ENCODE measurements around the gene GTF2A1. TPM values are rescaled to one million over a fixed set of nuclear protein-coding genes. Genes with fewer than 3 reads are reported as not detected.
"Not testable (repeated sequence)": the region's sequence is repeated elsewhere in the genome, so short reads cannot be mapped to it uniquely, and the experiment has no call there.

Gene GTF2A1
- total RNA-seq, 3 donors from 2014 or later: 27.5 to 33.3 (median 29.7) TPM

DNA sequence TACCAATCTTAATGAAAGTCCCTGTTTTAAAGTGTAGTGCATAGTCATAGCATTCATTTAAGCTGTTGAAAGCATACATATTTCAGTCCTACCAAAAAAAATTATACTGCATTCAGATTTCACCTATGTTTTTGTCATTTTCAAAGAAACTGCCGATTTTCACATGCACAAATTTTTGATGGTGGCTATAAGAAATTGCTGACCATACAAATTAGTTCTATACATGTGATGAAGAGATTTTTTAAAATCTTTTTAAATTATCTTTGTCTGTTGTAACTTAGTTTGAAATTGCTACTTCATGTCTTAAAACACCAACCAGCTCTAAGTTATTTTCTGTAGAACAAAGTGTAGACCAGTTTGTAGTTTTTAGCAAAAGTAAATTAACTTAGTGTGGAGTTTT, 3.5 kb upstream of the GTF2A1 start:
- no peaks in the 10 kb centered on the region for H3K4me1 ChIP-seq
- intact Hi-C loops (cut with DNase I; ENCODE audit: low total_unique reads): no loop called here

DNA sequence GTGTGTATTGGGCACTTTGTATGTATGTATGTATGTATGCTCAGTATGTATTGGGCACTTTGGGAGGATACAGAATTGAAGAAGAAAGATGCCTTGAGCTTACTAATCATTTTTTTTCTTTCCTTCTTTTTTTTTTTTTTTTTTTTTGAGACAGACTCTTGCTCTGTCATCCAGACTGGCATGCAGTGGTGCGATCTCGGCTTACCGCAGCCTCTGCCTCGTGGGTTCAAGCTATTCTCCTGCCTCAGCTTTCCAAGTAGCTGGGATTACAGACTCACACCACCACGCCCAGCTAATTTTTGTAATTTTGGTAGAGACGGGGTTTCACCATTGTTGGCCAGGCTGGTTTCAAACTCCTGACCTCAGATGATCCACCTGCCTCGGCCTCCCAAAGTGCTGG, 3.0 kb upstream of the GTF2A1 start:
- H3K9me3 ChIP-seq; H3K27me3 ChIP-seq; DNase-seq (ENCODE audit: low spot score in 2 of 2); H3K36me3 ChIP-seq; H3K27ac ChIP-seq; H3K4me3 ChIP-seq; H3K4me1 ChIP-seq; intact Hi-C loops (cut with DNase I; ENCODE audit: low total_unique reads): not testable (repeated sequence)

More for the DNA sequence above, 3.5 kb upstream of the GTF2A1 start:
- no peak for DNase-seq (ENCODE audit: low spot score in 2 of 2)
- Histone ChIP-seq H3K36me3 (no peaks in the 10 kb centered on the region), H3K27ac (no peak overlapping the region), H3K9me3 (no peaks in the 10 kb centered on the region), H3K27me3 (no peaks in the 10 kb centered on the region), H3K4me3 (no peak overlapping the region)
- no peak for TF ChIP-seq POLR2AphosphoS5 (IDR thresholded peaks at IDR 0.05)
- TF ChIP-seq, protein P1, sequence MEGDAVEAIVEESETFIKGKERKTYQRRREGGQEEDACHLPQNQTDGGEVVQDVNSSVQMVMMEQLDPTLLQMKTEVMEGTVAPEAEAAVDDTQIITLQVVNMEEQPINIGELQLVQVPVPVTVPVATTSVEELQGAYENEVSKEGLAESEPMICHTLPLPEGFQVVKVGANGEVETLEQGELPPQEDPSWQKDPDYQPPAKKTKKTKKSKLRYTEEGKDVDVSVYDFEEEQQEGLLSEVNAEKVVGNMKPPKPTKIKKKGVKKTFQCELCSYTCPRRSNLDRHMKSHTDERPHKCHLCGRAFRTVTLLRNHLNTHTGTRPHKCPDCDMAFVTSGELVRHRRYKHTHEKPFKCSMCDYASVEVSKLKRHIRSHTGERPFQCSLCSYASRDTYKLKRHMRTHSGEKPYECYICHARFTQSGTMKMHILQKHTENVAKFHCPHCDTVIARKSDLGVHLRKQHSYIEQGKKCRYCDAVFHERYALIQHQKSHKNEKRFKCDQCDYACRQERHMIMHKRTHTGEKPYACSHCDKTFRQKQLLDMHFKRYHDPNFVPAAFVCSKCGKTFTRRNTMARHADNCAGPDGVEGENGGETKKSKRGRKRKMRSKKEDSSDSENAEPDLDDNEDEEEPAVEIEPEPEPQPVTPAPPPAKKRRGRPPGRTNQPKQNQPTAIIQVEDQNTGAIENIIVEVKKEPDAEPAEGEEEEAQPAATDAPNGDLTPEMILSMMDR (IDR thresholded peaks at IDR 0.05): no peak
- no peak for TF ChIP-seq POLR2A (IDR thresholded peaks at IDR 0.05)

DNA sequence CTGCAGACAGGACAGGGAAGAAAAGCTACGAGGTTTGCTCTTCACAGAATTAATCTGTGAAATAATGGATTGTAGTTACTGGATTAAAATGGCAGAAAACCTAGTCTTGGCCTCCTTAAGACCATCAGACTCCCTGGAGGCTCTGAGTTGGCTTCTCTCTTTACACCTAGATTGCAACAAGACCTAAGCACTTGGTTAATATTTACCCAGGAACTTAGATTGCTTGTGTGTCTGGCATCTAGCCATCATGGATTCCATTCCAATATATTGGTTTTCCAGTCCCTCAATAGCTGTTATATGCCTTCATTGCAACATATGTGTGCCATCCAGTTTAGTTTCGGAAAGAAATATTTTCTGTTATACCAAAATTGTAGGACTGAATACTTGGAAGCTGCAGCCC, 1.9 kb upstream of the GTF2A1 start:
- TF ChIP-seq POLR2AphosphoS5 (IDR thresholded peaks at IDR 0.05): no peak
- H3K27me3 ChIP-seq: no peaks in the 10 kb centered on the region
- no peak overlapping the region for H3K27ac ChIP-seq
- H3K36me3 ChIP-seq: no peaks in the 10 kb centered on the region
- H3K4me1 ChIP-seq: peaks cover 0 to 5% of the 10 kb centered on the region in 2 donors
- no peaks in the 10 kb centered on the region for H3K9me3 ChIP-seq
- H3K4me3 ChIP-seq: no peak overlapping the region
- intact Hi-C loops (cut with DNase I; ENCODE audit: low total_unique reads): no loop called here
- DNase-seq (ENCODE audit: low spot score in 2 of 2): no peak

DNA sequence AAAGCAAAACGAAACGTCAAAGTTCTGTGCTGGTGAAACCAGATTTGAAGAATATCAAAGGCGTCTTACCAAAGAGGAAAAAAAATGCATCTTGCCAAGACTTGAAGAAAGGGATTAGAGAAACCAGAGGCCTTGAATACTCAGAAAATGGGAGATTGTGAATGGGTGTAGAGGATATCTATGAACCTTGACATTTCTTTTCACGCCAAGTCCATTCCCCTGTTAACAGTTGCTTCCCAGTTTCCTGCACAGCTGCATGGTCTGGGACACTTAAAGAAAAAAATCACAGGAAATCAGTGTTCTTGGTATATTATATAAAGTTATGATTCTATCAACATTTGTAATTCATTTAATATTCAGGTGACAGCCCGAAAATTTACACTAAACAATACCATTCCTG, 1.4 kb upstream of the GTF2A1 start:
- TF ChIP-seq POLR2AphosphoS5 (IDR thresholded peaks at IDR 0.05) (no peak), POLR2A (IDR thresholded peaks at IDR 0.05) (no peak)
- TF ChIP-seq, protein P1 (IDR thresholded peaks at IDR 0.05): no peak
- DNase-seq (ENCODE audit: low spot score in 2 of 2): no peak
- H3K27me3 ChIP-seq: no peaks in the 10 kb centered on the region
- intact Hi-C loops (cut with DNase I; ENCODE audit: low total_unique reads): no loop called here
- H3K4me1 ChIP-seq: peaks cover 0 to 5% of the 10 kb centered on the region in 2 donors
- peak overlapping the region; percentile 99 for H3K27ac ChIP-seq
- no peaks in the 10 kb centered on the region for H3K36me3 ChIP-seq
- peak overlapping the region in 1 of 3 donors; percentile 90 for H3K4me3 ChIP-seq
- no peaks in the 10 kb centered on the region for H3K9me3 ChIP-seq

DNA sequence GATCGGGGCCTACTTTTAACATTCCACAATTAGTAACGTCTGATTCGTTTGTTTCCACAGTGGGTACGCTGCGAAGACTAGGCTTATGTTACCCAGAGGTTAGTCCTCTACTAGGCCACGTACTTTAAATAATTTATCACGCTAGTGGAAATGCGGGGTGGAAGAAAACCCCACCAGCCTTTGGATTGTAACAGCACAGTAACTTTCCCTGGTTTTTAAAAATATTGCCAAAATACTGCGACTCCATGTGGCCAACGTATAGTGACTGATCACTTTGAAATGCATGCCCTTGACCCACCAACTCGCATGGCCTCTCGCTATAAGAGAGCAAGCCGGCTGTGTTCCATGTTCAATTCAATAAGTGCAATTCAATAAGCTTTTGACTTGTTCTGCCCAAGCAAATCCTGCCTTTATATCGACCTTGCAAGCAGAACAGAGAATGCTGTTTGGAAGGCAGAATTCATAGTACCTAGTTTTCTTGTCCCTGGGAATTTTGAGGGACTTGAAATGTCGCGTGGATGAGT, 882 bp upstream of the GTF2A1 start:
- Histone ChIP-seq H3K27ac (peak overlapping the region; percentile 99), H3K4me1 (peaks cover 0 to 5% of the 10 kb centered on the region in 2 donors), H3K36me3 (no peaks in the 10 kb centered on the region), H3K4me3 (peak overlapping the region; percentile 80 to 90 (median 81)), H3K9me3 (no peaks in the 10 kb centered on the region), H3K27me3 (no peaks in the 10 kb centered on the region)
- TF ChIP-seq, protein P1 (IDR thresholded peaks at IDR 0.05): no peak
- no peak for TF ChIP-seq POLR2A (IDR thresholded peaks at IDR 0.05)
- no peak for TF ChIP-seq POLR2AphosphoS5 (IDR thresholded peaks at IDR 0.05)
- intact Hi-C loops (cut with DNase I; ENCODE audit: low total_unique reads): no loop called here
- DNase-seq (ENCODE audit: low spot score in 2 of 2): no peak

DNA sequence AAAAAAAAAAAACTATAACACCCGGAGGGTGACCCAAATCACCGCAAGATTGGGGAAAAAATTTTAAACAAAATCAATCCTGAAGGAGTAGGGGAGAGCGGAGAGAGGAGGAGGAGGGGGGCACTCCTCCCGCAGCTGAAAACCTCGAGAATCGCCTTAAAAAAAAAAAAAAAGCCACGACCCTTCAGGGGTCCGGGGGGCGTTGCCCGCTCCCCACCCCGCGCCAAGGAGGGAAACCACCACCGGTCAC, 254 bp downstream of the GTF2A1 start:
- intact Hi-C loops (cut with DNase I; ENCODE audit: low total_unique reads): no loop called here
- DNase-seq (ENCODE audit: low spot score in 2 of 2): no peak

More for the DNA sequence above, 254 bp downstream of the GTF2A1 start:
- peak overlapping the region; percentile 99 for H3K27ac ChIP-seq
- peaks cover 3% of the 10 kb centered on the region for H3K36me3 ChIP-seq
- H3K9me3 ChIP-seq: no peaks in the 10 kb centered on the region
- peak overlapping the region; percentile 80 to 90 (median 81) for H3K4me3 ChIP-seq
- no peak for TF ChIP-seq POLR2AphosphoS5 (IDR thresholded peaks at IDR 0.05)
- peak; percentile 82 for TF ChIP-seq POLR2A (IDR thresholded peaks at IDR 0.05)
- peaks cover 0 to 5% of the 10 kb centered on the region in 2 donors for H3K4me1 ChIP-seq
- no peaks in the 10 kb centered on the region for H3K27me3 ChIP-seq
